Measurements from ENCODE around the gene ATP2B2. TPM values are rescaled to one million over a fixed set of nuclear protein-coding genes. Genes with fewer than 3 reads are reported as not detected.

The ATP2B2 gene
- total RNA-seq, 1 donor from 2014 or later: not detected

- Histone ChIP-seq H3K36me3 (ENCODE audit: control insufficient read depth, insufficient read depth, low read length) (no peaks in the 10 kb centered on the region), H3K27me3 (ENCODE audit: control insufficient read depth, insufficient read depth, low read length) (peaks cover 16% of the 10 kb centered on the region), H3K4me3 (ENCODE audit: low read depth, low read length) (no peak overlapping the region)
- no peak for TF ChIP-seq CTCF (IDR thresholded peaks at IDR 0.05; ENCODE audit: insufficient read depth, low read length, poor library complexity, severe bottlenecking)
- no peak for DNase-seq (ENCODE audit: low read depth)
Observed at GRCh38 chr3:10339376-10339955, 165.9 kb downstream of the ATP2B2 start.

DNA sequence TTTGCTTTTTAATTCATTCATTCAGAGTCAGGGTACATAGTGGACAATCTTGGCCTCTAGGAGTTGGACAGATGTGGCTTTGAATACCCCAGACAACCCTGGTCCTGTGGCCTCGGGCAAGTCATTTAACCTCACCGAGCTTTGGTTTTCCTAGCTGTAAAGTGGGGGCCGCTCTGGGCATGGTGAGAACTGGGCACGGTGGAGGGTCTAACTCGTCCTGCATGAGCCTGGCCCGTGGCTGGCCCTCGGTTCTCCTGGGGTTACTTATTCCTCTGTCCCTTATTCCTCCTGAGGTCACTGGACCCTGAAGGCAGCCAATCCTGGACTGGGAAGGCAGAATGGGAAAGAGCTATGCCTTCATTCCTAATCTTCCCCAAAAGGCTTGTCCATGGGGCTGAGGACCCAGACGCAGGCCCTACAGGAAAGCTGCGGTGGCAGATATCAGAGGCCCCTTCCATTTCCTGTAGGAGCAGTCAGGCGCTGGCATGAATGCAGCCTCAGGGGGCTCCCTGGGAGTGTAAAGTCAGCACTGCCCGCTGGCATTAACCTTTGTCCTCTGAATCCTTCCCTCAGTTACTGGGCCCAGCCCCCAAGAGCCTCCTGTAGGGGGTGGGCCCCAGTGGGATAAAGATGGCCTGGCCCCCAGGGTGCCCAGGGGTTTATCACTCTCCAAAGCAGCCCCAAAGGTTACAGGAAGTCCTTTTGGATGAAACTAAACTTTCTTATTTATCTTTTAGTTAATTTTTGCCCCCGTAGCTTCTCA, 166.6 kb downstream of the ATP2B2 start:
- DNase-seq (ENCODE audit: low read depth): no peak
- no peak for TF ChIP-seq CTCF (IDR thresholded peaks at IDR 0.05; ENCODE audit: insufficient read depth, low read length, poor library complexity, severe bottlenecking)
- Histone ChIP-seq H3K36me3 (ENCODE audit: control insufficient read depth, insufficient read depth, low read length) (no peaks in the 10 kb centered on the region), H3K4me3 (ENCODE audit: low read depth, low read length) (no peak overlapping the region), H3K27me3 (ENCODE audit: control insufficient read depth, insufficient read depth, low read length) (peaks cover 18% of the 10 kb centered on the region)

GRCh38 chr3:10338164-10338470, 167.3 kb downstream of the ATP2B2 start:
- Histone ChIP-seq H3K4me3 (ENCODE audit: low read depth, low read length) (no peak overlapping the region), H3K27me3 (ENCODE audit: control insufficient read depth, insufficient read depth, low read length) (peaks cover 20% of the 10 kb centered on the region), H3K36me3 (ENCODE audit: control insufficient read depth, insufficient read depth, low read length) (no peaks in the 10 kb centered on the region)
- DNase-seq (ENCODE audit: low read depth): no peak
- no peak for TF ChIP-seq CTCF (IDR thresholded peaks at IDR 0.05; ENCODE audit: insufficient read depth, low read length, poor library complexity, severe bottlenecking)

GRCh38 chr3:10337323-10338163, 167.8 kb downstream of the ATP2B2 start:
- TF ChIP-seq CTCF (IDR thresholded peaks at IDR 0.05; ENCODE audit: insufficient read depth, low read length, poor library complexity, severe bottlenecking): no peak
- Histone ChIP-seq H3K4me3 (ENCODE audit: low read depth, low read length) (no peak overlapping the region), H3K27me3 (ENCODE audit: control insufficient read depth, insufficient read depth, low read length) (peaks cover 21% of the 10 kb centered on the region), H3K36me3 (ENCODE audit: control insufficient read depth, insufficient read depth, low read length) (no peaks in the 10 kb centered on the region)
- no peak for DNase-seq (ENCODE audit: low read depth)

GRCh38 chr3:10336761-10337160, 168.6 kb downstream of the ATP2B2 start:
- Histone ChIP-seq H3K4me3 (ENCODE audit: low read depth, low read length) (no peak overlapping the region), H3K36me3 (ENCODE audit: control insufficient read depth, insufficient read depth, low read length) (no peaks in the 10 kb centered on the region), H3K27me3 (ENCODE audit: control insufficient read depth, insufficient read depth, low read length) (peaks cover 15% of the 10 kb centered on the region)
- no peak for TF ChIP-seq CTCF (IDR thresholded peaks at IDR 0.05; ENCODE audit: insufficient read depth, low read length, poor library complexity, severe bottlenecking)
- DNase-seq (ENCODE audit: low read depth): no peak
